HepG2 (cell line): ENCODE data around the gene KERA. TPM values are rescaled to one million over a fixed set of nuclear protein-coding genes. Genes with fewer than 3 reads are reported as not detected.

Experiments
- ATAC-seq: fragments of 200-7000 bp; cut with Tn5 transposase; 3 replicates; pipeline ENCODE4 v1.9.1; 2020; ENCODE audit warnings: mild to moderate bottlenecking, moderate library complexity
- BruUV-seq: library from RNA; stranded (reverse); fragments of 400-500 nt; replicated peaks from 2 replicates; lab custom pipeline; 2021; lab: Mats Ljungman, UMichigan
- CTCF ChIA-PET: fragments of 300-600 bp; formaldehyde crosslinking; extraction: SDS; loops from one replicate; lab custom pipeline; 2021; ENCODE audit warnings: low total read pairs, inconsistent platforms, low intra/inter-chr PET ratio; lab: Yijun Ruan, JAX
- POLR2A ChIA-PET: fragments of 350-600 bp; sonication (Branson Sonifier 250); formaldehyde crosslinking; loops from one replicate; lab custom pipeline; 2020; ENCODE audit warnings: antibody characterized with exemption, inconsistent platforms; lab: Yijun Ruan, JAX
- DNase-seq: peaks from one replicate; pipeline ENCODE4 v3.0.0-alpha.2; 2015; ENCODE audit warnings: low spot score
- FAIRE-seq: peaks from 3 replicates; lab custom pipeline; 2011; peaks lifted over from hg19 to GRCh38; lab: Jason Lieb, UNC
- H2AFZ ChIP-seq: one replicate; pipeline ENCODE4 v1.6.1; 2011; ENCODE audit warnings: low read length, inconsistent platforms
- H3K27ac ChIP-seq: fragments of 300-600 bp; 3 replicates; pipeline ENCODE4 v1.8.0; 2011; ENCODE audit warnings: mixed run types, mild to moderate bottlenecking, mixed read lengths, low read length, inconsistent platforms; ENCODE audit not compliant: insufficient read depth; ENCODE audit errors: extremely low read length
- H3K27me3 ChIP-seq, 2 experiments: fragments of 200-600 bp in 1 of 2; 2 replicates in 1 of 2; 3 replicates in 1 of 2; pipeline versions ENCODE4 v1.6.0 to v1.8.0; 2011; ENCODE audit warnings: low read length in 2 of 2, mild to moderate bottlenecking in 2 of 2, moderate library complexity in 2 of 2, inconsistent platforms in 1 of 2; ENCODE audit not compliant: insufficient read depth in 2 of 2, control insufficient read depth in 1 of 2
- H3K36me3 ChIP-seq, 2 experiments: fragments of 200-600 bp in 1 of 2; replicated peaks in 1 of 2; 2 replicates in 1 of 2; 3 replicates in 1 of 2; pipeline versions ENCODE4 v1.5.1 to v1.8.0; 2011; ENCODE audit warnings: low read length in 2 of 2, inconsistent platforms in 1 of 2; ENCODE audit not compliant: insufficient read depth in 2 of 2, control insufficient read depth in 1 of 2
- H3K4me1 ChIP-seq: 2 replicates; pipeline ENCODE4 v1.5.1; 2012; ENCODE audit warnings: low read length, inconsistent platforms; ENCODE audit not compliant: insufficient read depth
- H3K4me2 ChIP-seq: 2 replicates; pipeline ENCODE4 v1.6.0; 2011; ENCODE audit warnings: low read depth, low read length, inconsistent platforms
- H3K4me3 ChIP-seq, 3 experiments: fragments of 200-600 bp in 1 of 3; sonication (generic), shearing (Covaris generic) in 1 of 3; replicated peaks in 1 of 3; 2 replicates each; pipeline ENCODE4 v1.5.1; 2011 to 2016; ENCODE audit warnings: low read length in 3 of 3, inconsistent platforms in 2 of 3, low read depth in 2 of 3, mild to moderate bottlenecking in 2 of 3, control low read depth in 1 of 3, mixed read lengths in 1 of 3; ENCODE audit not compliant: insufficient read depth in 1 of 3
- H3K79me2 ChIP-seq: one replicate; pipeline ENCODE4 v1.6.1; 2011; ENCODE audit warnings: low read length, inconsistent platforms; ENCODE audit not compliant: insufficient read depth
- H3K9ac ChIP-seq: 2 replicates; pipeline ENCODE4 v1.6.0; 2011; ENCODE audit warnings: mild to moderate bottlenecking, low read depth, low read length, inconsistent platforms; ENCODE audit not compliant: insufficient read depth
- H3K9me3 ChIP-seq: 2 replicates; pipeline ENCODE4 v1.5.1; 2012; ENCODE audit warnings: mild to moderate bottlenecking, low read length
- H4K20me1 ChIP-seq: 2 replicates; pipeline ENCODE4 v1.6.0; 2011; ENCODE audit warnings: inconsistent platforms, mild to moderate bottlenecking, low read length, moderate library complexity; ENCODE audit not compliant: insufficient read depth
- HOXA9 ChIP-seq: sonication (generic); formaldehyde crosslinking; IDR thresholded peaks from 2 replicates; pipeline ENCODE4 v1.8.1; 2022; ENCODE audit warnings: missing genetic modification reagents, mild to moderate bottlenecking, moderate library complexity, borderline replicate concordance
- KLF6 ChIP-seq: IDR thresholded peaks from 2 replicates; pipeline ENCODE4 v1.8.0; 2016; ENCODE audit warnings: missing biosample characterization, missing genetic modification reagents
- KMT2B ChIP-seq: IDR thresholded peaks from 2 replicates; pipeline ENCODE4 v1.6.1; 2016; ENCODE audit warnings: missing genetic modification reagents, missing compliant biosample characterization
- PRPF4 ChIP-seq: fragments of 200-400 bp; formaldehyde crosslinking; IDR thresholded peaks from 2 replicates; pipeline ENCODE4 v1.6.1; 2016; ENCODE audit warnings: low read length, low read depth; ENCODE audit not compliant: poor library complexity, severe bottlenecking
- RBM39 ChIP-seq: fragments of 200-400 bp; formaldehyde crosslinking; IDR thresholded peaks from one replicate; pipeline ENCODE4 v1.6.1; 2018; ENCODE audit warnings: antibody characterized with exemption, mild to moderate bottlenecking, low read depth, low read length; ENCODE audit not compliant: poor library complexity, severe bottlenecking
- REXO4 ChIP-seq: sonication (generic); formaldehyde crosslinking; IDR thresholded peaks from 2 replicates; pipeline ENCODE4 v1.8.0; 2022; ENCODE audit warnings: missing genetic modification reagents, mild to moderate bottlenecking, borderline replicate concordance
- RFXANK ChIP-seq: IDR thresholded peaks from 2 replicates; pipeline ENCODE4 v1.6.1; 2016
- SIX4 ChIP-seq: sonication (generic); formaldehyde crosslinking; IDR thresholded peaks from 2 replicates; pipeline ENCODE4 v1.4.0; 2020; ENCODE audit warnings: missing genetic modification reagents
- SRY ChIP-seq: sonication (generic); formaldehyde crosslinking; IDR thresholded peaks from 2 replicates; pipeline ENCODE4 v1.8.0; 2022; ENCODE audit warnings: mild to moderate bottlenecking, missing genetic modification reagents
- ZFP1 ChIP-seq: IDR thresholded peaks from 2 replicates; pipeline ENCODE4 v1.6.1; 2016
- ZNF180 ChIP-seq: sonication (generic); formaldehyde crosslinking; IDR thresholded peaks from 2 replicates; pipeline ENCODE4 v1.4.0; 2020; ENCODE audit warnings: low read depth, missing genetic modification reagents, borderline replicate concordance
- ZNF44 ChIP-seq: sonication (generic); formaldehyde crosslinking; IDR thresholded peaks from 2 replicates; pipeline ENCODE4 v1.5.1; 2020; ENCODE audit warnings: mild to moderate bottlenecking, missing genetic modification reagents
- ZNF563 ChIP-seq: sonication (generic); formaldehyde crosslinking; IDR thresholded peaks from 2 replicates; pipeline ENCODE4 v1.8.0; 2022; ENCODE audit warnings: mild to moderate bottlenecking, moderate library complexity, missing genetic modification reagents
- ZNF572 ChIP-seq: sonication (generic); formaldehyde crosslinking; IDR thresholded peaks from 2 replicates; pipeline ENCODE4 v1.5.1; 2020; ENCODE audit warnings: mild to moderate bottlenecking, missing genetic modification reagents
- ZNF878 ChIP-seq: sonication (generic); formaldehyde crosslinking; IDR thresholded peaks from 2 replicates; pipeline ENCODE4 v1.8.1; 2023; ENCODE audit warnings: mild to moderate bottlenecking, missing genetic modification reagents, moderate library complexity
- in situ Hi-C: cut with HindIII; loops from 2 replicates; pipeline ENCODE4 v1.10.0; 2017; ENCODE audit warnings: low pct_unique_long_range_greater_than_20kb; ENCODE audit not compliant: extremely low pct_ligation_motif_present
- intact Hi-C: fragments of 100-400 bp; cut with micrococcal nuclease; formaldehyde crosslinking; loops from one replicate; pipeline ENCODE4 v1.10.0; 2022; ENCODE audit not compliant: unreplicated experiment
- polyA plus RNA-seq, 8 experiments: library from polyadenylated mRNA; depleted of rRNA in 3 of 8; stranded (reverse) in 7 of 8; unstranded in 1 of 8; fragments of >200 nt; fragmentation: Illumina TruSeq in 4 of 8; extraction: Trizol in 4 of 8; gene quantifications; 2 replicates each; pipeline versions ENCODE4 v1.2.1 to v1.2.3, GENCODE V29; 2011 to 2016; ENCODE audit warnings: low read depth in 4 of 8, missing spikeins in 1 of 8, mixed read lengths in 1 of 8; ENCODE audit not compliant: insufficient read depth in 1 of 8
- total RNA-seq, 5 experiments: library from RNA; depleted of rRNA; stranded (reverse); fragments of >200 nt; fragmentation: Illumina TruSeq; extraction: Trizol; gene quantifications; 2 replicates each; pipeline ENCODE4 v1.2.3, GENCODE V29; 2016; ENCODE audit warnings: low read depth in 1 of 5
- TF ChIP-seq, protein P1 (sequence below): sonication (generic); formaldehyde crosslinking; IDR thresholded peaks from 2 replicates; pipeline ENCODE4 v1.9.0; 2021; ENCODE audit warnings: missing genetic modification reagents, borderline replicate concordance
- TF ChIP-seq, protein P2 (sequence below): sonication (generic); formaldehyde crosslinking; IDR thresholded peaks from 2 replicates; pipeline ENCODE4 v1.4.0; 2020; ENCODE audit warnings: mild to moderate bottlenecking, missing genetic modification reagents, borderline replicate concordance
- TF ChIP-seq, protein P3 (sequence below): sonication (generic); formaldehyde crosslinking; IDR thresholded peaks from 2 replicates; pipeline ENCODE4 v1.5.0; 2020; ENCODE audit warnings: missing genetic modification reagents

KERA gene
- total and polyA plus RNA-seq, 2 of the 13 experiments (the other 11 are each of a cell fraction or from before 2014, with no cell fraction given) = not detected

DNA sequence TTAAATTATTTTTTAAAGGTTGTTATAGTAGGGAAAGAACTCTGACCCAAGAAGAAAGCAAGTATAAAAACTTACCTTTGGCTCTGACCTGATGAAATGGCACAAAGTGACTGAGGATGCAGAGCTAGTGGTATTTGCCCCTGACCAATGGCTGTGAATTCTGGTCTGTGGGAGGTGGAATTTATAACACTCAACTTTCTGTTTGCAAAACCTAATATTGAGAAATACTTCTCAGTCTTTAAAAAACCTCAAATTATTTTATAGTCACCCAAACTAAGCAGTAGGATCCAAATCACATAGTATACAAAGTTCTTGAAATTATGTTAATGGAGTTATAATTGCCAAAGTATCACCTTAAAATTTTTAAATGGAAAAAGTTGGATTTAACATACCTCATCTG, 53.0 kb downstream of the KERA start, which contains the start of gene EPYC (continued):
- TF ChIP-seq PRPF4 (no peak), ZFP1 (CRISPR knock-in tag) (no peak), RBM39 (no peak), ZNF180 (CRISPR knock-in tag) (no peak)
- TF ChIP-seq, protein P1, sequence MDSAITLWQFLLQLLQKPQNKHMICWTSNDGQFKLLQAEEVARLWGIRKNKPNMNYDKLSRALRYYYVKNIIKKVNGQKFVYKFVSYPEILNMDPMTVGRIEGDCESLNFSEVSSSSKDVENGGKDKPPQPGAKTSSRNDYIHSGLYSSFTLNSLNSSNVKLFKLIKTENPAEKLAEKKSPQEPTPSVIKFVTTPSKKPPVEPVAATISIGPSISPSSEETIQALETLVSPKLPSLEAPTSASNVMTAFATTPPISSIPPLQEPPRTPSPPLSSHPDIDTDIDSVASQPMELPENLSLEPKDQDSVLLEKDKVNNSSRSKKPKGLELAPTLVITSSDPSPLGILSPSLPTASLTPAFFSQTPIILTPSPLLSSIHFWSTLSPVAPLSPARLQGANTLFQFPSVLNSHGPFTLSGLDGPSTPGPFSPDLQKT (CRISPR knock-in tag) = no peak

DNA sequence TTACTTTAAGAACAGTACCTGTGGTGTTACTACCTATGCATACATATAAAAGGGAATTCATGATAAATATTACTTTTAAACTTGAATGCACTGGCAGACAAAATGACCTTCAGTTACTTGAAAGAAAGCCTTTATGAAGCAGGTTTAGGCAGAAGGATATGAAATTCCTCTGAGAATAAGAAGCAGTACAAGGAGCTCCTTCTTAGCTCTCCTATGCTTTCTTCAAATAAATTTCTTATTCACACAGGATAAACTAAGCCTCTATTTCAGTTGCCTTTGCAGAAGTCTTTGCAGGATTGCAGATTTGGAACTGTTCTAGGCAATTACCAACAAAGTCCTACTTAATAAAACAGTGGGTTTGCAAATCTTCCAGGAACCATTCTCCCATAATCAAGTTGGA, 54.1 kb downstream of the KERA start:
- H3K79me2 ChIP-seq = no peaks in the 10 kb centered on the region
- TF ChIP-seq ZNF563 (CRISPR knock-in tag) = no peak
- TF ChIP-seq, protein P2, sequence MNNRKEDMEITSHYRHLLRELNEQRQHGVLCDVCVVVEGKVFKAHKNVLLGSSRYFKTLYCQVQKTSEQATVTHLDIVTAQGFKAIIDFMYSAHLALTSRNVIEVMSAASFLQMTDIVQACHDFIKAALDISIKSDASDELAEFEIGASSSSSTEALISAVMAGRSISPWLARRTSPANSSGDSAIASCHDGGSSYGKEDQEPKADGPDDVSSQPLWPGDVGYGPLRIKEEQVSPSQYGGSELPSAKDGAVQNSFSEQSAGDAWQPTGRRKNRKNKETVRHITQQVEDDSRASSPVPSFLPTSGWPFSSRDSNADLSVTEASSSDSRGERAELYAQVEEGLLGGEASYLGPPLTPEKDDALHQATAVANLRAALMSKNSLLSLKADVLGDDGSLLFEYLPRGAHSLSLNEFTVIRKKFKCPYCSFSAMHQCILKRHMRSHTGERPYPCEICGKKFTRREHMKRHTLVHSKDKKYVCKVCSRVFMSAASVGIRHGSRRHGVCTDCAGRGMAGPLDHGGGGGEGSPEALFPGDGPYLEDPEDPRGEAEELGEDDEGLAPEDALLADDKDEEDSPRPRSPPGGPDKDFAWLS = no peak
- TF ChIP-seq ZNF572 = no peak
- no peak for TF ChIP-seq ZNF44 (CRISPR knock-in tag)
- no peak for TF ChIP-seq REXO4 (CRISPR knock-in tag)
- no peak for TF ChIP-seq KLF6 (CRISPR knock-in tag)
- TF ChIP-seq ZNF878 = no peak
- no peak for TF ChIP-seq SRY (CRISPR knock-in tag)
- TF ChIP-seq SIX4 = no peak
- TF ChIP-seq RFXANK = no peak
- TF ChIP-seq, protein P3, sequence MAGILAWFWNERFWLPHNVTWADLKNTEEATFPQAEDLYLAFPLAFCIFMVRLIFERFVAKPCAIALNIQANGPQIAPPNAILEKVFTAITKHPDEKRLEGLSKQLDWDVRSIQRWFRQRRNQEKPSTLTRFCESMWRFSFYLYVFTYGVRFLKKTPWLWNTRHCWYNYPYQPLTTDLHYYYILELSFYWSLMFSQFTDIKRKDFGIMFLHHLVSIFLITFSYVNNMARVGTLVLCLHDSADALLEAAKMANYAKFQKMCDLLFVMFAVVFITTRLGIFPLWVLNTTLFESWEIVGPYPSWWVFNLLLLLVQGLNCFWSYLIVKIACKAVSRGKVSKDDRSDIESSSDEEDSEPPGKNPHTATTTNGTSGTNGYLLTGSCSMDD (CRISPR knock-in tag) = no peak
- no peak for TF ChIP-seq KMT2B (CRISPR knock-in tag)
- TF ChIP-seq HOXA9 (CRISPR knock-in tag) = no peak
- CTCF ChIA-PET = no interaction called here
- H3K27me3 ChIP-seq = no peaks in the 10 kb centered on the region
- no peak for DNase-seq
- no peak overlapping the region for H3K4me3 ChIP-seq
- intact Hi-C loops = no loop called here
- no peak overlapping the region for H2AFZ ChIP-seq
- no peak overlapping the region for H3K27ac ChIP-seq
- H3K9me3 ChIP-seq = no peaks in the 10 kb centered on the region
- POLR2A ChIA-PET = no interaction called here
- H3K36me3 ChIP-seq = no peaks in the 10 kb centered on the region
- no peak for ATAC-seq
- no peaks in the 10 kb centered on the region for H3K4me1 ChIP-seq
- BruUV-seq = no TSS peak
- no peaks in the 10 kb centered on the region for H4K20me1 ChIP-seq
- no peak for FAIRE-seq
- in situ Hi-C loops = no loop called here
- H3K9ac ChIP-seq = no peak overlapping the region
- no peak overlapping the region for H3K4me2 ChIP-seq
